Peyer's patch (tissue), 4 donors: ENCODE measurements around the gene TSPAN3. TPM values are rescaled to one million over a fixed set of nuclear protein-coding genes. Genes with fewer than 3 reads are reported as not detected.

Experiments
- DNase-seq, 3 donors: peaks; one replicate each; pipeline ENCODE4 v3.0.0-alpha.2; 2017 to 2019
- H3K27ac ChIP-seq, 4 donors: fragments of 200-600 bp; sonication (generic); one replicate each; pipeline ENCODE4 v1.5.1; 2016 to 2019
- H3K27me3 ChIP-seq, 2 donors: fragments of 200-600 bp; sonication (generic); one replicate each; pipeline ENCODE4 v1.5.1; 2019
- H3K36me3 ChIP-seq, 3 donors: fragments of 200-600 bp; sonication (generic); one replicate each; pipeline ENCODE4 v1.5.1; 2016 to 2019
- H3K4me1 ChIP-seq, 4 donors: fragments of 200-600 bp; sonication (generic); one replicate each; pipeline ENCODE4 v1.5.1; 2016 to 2019
- H3K4me3 ChIP-seq, 4 donors: fragments of 200-600 bp; sonication (generic); 1 replicate in 3 of 4; 2 replicates in 1 of 4; pipeline ENCODE4 v1.5.1; 2016 to 2019; ENCODE audit warnings: mild to moderate bottlenecking in 1 of 4
- H3K9me3 ChIP-seq, 4 donors: fragments of 200-600 bp; sonication (generic); one replicate each; pipeline ENCODE4 v1.5.1; 2016 to 2019; ENCODE audit warnings: mild to moderate bottlenecking in 1 of 4
- POLR2A ChIP-seq, 2 donors: fragments of 450-650 bp; IDR thresholded peaks; one replicate each; pipeline ENCODE4 v1.5.1; 2017; ENCODE audit warnings: antibody characterized with exemption in 2 of 2, mild to moderate bottlenecking in 2 of 2, moderate library complexity in 2 of 2
- total RNA-seq, 4 donors: library from RNA; depleted of rRNA; stranded (reverse); fragments of >200 nt; gene quantifications; one replicate each; pipeline ENCODE4 v1.1.0, GENCODE V29; 2016
- TF ChIP-seq, protein P1 (sequence below), 6 experiments: fragments of 450-650 bp in 4 of 6; fragments of 200-600 bp in 2 of 6; sonication (generic) in 1 of 6; IDR thresholded peaks; one replicate each; pipeline ENCODE4 v1.5.1; 2017 to 2019; ENCODE audit warnings: antibody characterized with exemption in 6 of 6, mild to moderate bottlenecking in 3 of 6, moderate library complexity in 1 of 6

The TSPAN3 gene
- total RNA-seq, 4 donors from 2014 or later = 92.4 to 778 (median 563) TPM

GRCh38 chr15:77014132-77015081, 56.5 kb downstream of the TSPAN3 start:
- Histone ChIP-seq H3K4me3 (no peak overlapping the region), H3K4me1 (peaks cover 0 to 31% (median 15%) of the 10 kb centered on the region in 4 donors), H3K9me3 (no peaks in the 10 kb centered on the region), H3K36me3 (no peaks in the 10 kb centered on the region), H3K27ac (peak overlapping the region; percentile 29 to 66 (median 51)), H3K27me3 (no peaks in the 10 kb centered on the region)
- DNase-seq = peak in 1 of 3 donors; percentile 59
- TF ChIP-seq POLR2A (IDR thresholded peaks at IDR 0.05) = no peak
- TF ChIP-seq, protein P1, sequence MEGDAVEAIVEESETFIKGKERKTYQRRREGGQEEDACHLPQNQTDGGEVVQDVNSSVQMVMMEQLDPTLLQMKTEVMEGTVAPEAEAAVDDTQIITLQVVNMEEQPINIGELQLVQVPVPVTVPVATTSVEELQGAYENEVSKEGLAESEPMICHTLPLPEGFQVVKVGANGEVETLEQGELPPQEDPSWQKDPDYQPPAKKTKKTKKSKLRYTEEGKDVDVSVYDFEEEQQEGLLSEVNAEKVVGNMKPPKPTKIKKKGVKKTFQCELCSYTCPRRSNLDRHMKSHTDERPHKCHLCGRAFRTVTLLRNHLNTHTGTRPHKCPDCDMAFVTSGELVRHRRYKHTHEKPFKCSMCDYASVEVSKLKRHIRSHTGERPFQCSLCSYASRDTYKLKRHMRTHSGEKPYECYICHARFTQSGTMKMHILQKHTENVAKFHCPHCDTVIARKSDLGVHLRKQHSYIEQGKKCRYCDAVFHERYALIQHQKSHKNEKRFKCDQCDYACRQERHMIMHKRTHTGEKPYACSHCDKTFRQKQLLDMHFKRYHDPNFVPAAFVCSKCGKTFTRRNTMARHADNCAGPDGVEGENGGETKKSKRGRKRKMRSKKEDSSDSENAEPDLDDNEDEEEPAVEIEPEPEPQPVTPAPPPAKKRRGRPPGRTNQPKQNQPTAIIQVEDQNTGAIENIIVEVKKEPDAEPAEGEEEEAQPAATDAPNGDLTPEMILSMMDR (IDR thresholded peaks at IDR 0.05) = no peak

DNA sequence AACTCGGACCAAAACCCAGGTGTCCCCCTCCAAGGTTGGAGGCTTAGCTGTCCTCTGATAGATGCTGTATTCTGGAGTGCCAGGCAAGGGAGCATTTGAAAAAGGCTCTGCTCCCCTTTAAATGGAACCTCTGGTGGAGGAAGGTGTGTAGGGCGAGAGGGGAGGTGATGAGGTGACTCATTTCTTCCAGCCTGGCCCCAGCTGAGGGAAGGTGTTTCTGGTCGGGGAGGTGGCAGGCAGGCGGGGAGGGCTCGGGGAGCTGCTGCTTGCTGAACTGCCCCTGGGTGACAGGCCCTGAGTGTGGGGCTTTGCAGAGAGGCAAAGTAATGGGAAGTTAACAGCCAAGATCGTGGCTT, 57.2 kb downstream of the TSPAN3 start:
- Histone ChIP-seq H3K36me3 (no peaks in the 10 kb centered on the region), H3K27ac (peak overlapping the region; percentile 39 to 66 (median 57)), H3K4me1 (peaks cover 0 to 32% (median 15%) of the 10 kb centered on the region in 4 donors), H3K4me3 (no peak overlapping the region), H3K27me3 (no peaks in the 10 kb centered on the region), H3K9me3 (no peaks in the 10 kb centered on the region)
- DNase-seq = peak in 2 of 3 donors; percentile 70 to 87
- TF ChIP-seq, protein P1 (IDR thresholded peaks at IDR 0.05) = peak in 3 of 6 experiments; percentile 2 to 21 (median 5)
- no peak for TF ChIP-seq POLR2A (IDR thresholded peaks at IDR 0.05)

DNA sequence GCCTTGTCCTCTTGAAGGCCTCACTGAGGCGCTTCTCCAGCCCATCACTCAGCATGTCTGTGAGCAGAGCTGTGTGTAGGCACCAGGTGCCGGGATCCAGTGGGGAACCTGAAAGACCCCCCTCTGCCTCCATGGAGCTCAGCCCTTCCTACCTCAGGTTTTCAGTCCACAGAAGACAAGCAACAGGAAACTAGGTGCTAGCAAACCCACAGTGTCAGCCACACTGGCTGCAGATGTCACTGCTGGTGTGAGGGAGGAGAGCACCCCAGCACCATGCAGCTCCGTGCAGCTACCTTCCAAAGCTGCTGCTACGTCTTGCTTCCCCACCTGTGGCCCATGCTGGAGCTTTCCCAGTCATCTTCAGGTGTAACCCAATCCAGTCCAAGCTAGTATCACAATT, 58.0 kb downstream of the TSPAN3 start:
- Histone ChIP-seq H3K9me3 (no peaks in the 10 kb centered on the region), H3K27me3 (no peaks in the 10 kb centered on the region), H3K27ac (peak overlapping the region; percentile 39 to 66 (median 57)), H3K4me1 (peaks cover 0 to 32% (median 15%) of the 10 kb centered on the region in 4 donors), H3K36me3 (no peaks in the 10 kb centered on the region), H3K4me3 (no peak overlapping the region)
- DNase-seq = peak in 2 of 3 donors; percentile 41 to 77
- TF ChIP-seq POLR2A (IDR thresholded peaks at IDR 0.05) = no peak
- TF ChIP-seq, protein P1 (IDR thresholded peaks at IDR 0.05) = no peak

DNA sequence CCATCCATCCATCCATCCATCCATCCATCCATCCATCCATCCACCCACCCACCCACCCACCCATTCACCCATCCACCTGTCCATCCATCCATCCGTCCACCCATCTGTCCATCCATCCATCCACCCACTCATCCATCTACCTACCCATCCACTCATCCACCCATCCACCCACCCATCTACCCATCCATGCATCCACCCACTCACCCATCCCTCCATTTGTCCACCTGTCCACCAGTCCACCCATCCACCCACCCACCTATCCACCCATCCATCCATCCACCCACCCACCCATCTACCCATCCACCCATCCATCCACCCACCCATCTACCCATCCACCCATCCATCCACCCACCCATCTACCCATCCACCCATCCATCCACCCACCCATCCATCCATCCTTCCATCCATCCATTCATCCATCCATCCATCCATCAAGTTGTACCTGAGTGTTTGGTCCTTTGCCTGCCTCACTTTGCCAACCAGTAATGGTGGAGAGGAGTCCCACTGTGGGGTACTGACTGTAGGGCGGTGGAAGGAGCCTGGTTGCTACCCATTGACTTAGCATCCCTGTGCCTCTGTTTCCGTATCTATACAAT, 58.7 kb downstream of the TSPAN3 start:
- H3K27ac ChIP-seq = peak overlapping the region; percentile 39 to 66 (median 52)
- TF ChIP-seq POLR2A (IDR thresholded peaks at IDR 0.05) = no peak
- TF ChIP-seq, protein P1 (IDR thresholded peaks at IDR 0.05) = no peak

GRCh38 chr15:77010857-77011256, 60.1 kb downstream of the TSPAN3 start:
- DNase-seq = no peak

More for the DNA sequence above, 58.7 kb downstream of the TSPAN3 start:
- no peak for DNase-seq
- Histone ChIP-seq H3K4me1 (peaks cover 0 to 32% (median 15%) of the 10 kb centered on the region in 4 donors), H3K4me3 (no peak overlapping the region), H3K36me3 (no peaks in the 10 kb centered on the region), H3K9me3 (no peaks in the 10 kb centered on the region), H3K27me3 (no peaks in the 10 kb centered on the region)

More at GRCh38 chr15:77010857-77011256, 60.1 kb downstream of the TSPAN3 start:
- H3K36me3 ChIP-seq = no peaks in the 10 kb centered on the region
- no peaks in the 10 kb centered on the region for H3K27me3 ChIP-seq
- TF ChIP-seq, protein P1 (IDR thresholded peaks at IDR 0.05) = no peak
- no peak for TF ChIP-seq POLR2A (IDR thresholded peaks at IDR 0.05)
- H3K27ac ChIP-seq = no peak overlapping the region
- peaks cover 0 to 32% (median 13%) of the 10 kb centered on the region in 4 donors for H3K4me1 ChIP-seq
- H3K4me3 ChIP-seq = no peak overlapping the region
- H3K9me3 ChIP-seq = no peaks in the 10 kb centered on the region
